A549 (cell line): Measurements from ENCODE around the gene SWI5.

Experiments
- CBX8 ChIP-seq: fragments of 200-600 bp; sonication (generic); IDR thresholded peaks from 2 replicates; pipeline ENCODE4 v1.6.1; 2016
- EP300 ChIP-seq, 2 experiments: fragments of >200 bp; sonication (Bioruptor Twin); formaldehyde crosslinking; IDR thresholded peaks; 2 replicates in 1 of 2; 3 replicates in 1 of 2; pipeline ENCODE4 v1.6.1; 2016 to 2017
- FOSL2 ChIP-seq, 2 experiments: fragments of 450-650 bp in 1 of 2; fragments of >200 bp in 1 of 2; sonication (Bioruptor Twin) in 1 of 2; formaldehyde crosslinking; IDR thresholded peaks; 2 replicates each; pipeline versions ENCODE4 v1.5.0 to v1.6.1; 2016 to 2020; ENCODE audit warnings: mild to moderate bottlenecking in 1 of 2, moderate library complexity in 1 of 2
- MAFK ChIP-seq: fragments of 450-650 bp; IDR thresholded peaks from 2 replicates; pipeline ENCODE4 v1.6.1; 2014; ENCODE audit not compliant: partially characterized antibody
- NPAS2 ChIP-seq: fragments of 250-450 bp; sonication (Bioruptor Pico); IDR thresholded peaks from 2 replicates; pipeline ENCODE4 v1.8.0; 2022; ENCODE audit warnings: mild to moderate bottlenecking, moderate library complexity, borderline replicate concordance
- POLR2A ChIP-seq: IDR thresholded peaks from 2 replicates; pipeline ENCODE4 v1.6.1; 2012; ENCODE audit warnings: mild to moderate bottlenecking, low read length
- RAD21 ChIP-seq, 2 experiments: fragments of >200 bp in 1 of 2; sonication (Bioruptor Twin) in 1 of 2; formaldehyde crosslinking in 1 of 2; IDR thresholded peaks in 1 of 2; conservative IDR thresholded peaks in 1 of 2; 2 replicates in 1 of 2; 3 replicates in 1 of 2; pipeline ENCODE4 v1.6.1; 2012 to 2018; ENCODE audit warnings: inconsistent platforms in 1 of 2
- RARB ChIP-seq: fragments of 250-450 bp; sonication (Bioruptor Pico); IDR thresholded peaks from 2 replicates; pipeline ENCODE4 v1.8.0; 2021; ENCODE audit warnings: mild to moderate bottlenecking, moderate library complexity
- SMC3 ChIP-seq: fragments of >200 bp; sonication (Bioruptor Twin); formaldehyde crosslinking; IDR thresholded peaks from 3 replicates; pipeline ENCODE4 v1.6.1; 2018; ENCODE audit warnings: inconsistent platforms
- TF ChIP-seq, protein P1 (sequence below): fragments of >200 bp; sonication (Bioruptor Twin); formaldehyde crosslinking; IDR thresholded peaks from 3 replicates; pipeline ENCODE4 v1.5.1; 2016
- TF ChIP-seq, protein P2 (sequence below): fragments of 450-650 bp; IDR thresholded peaks from 2 replicates; pipeline ENCODE4 v1.6.1; 2014; ENCODE audit warnings: antibody characterized with exemption
- TF ChIP-seq, protein P3 (sequence below): fragments of 200-600 bp; sonication (generic); IDR thresholded peaks from 2 replicates; pipeline ENCODE4 v1.6.1; 2016; ENCODE audit warnings: antibody characterized with exemption, mild to moderate bottlenecking, moderate library complexity
- TF ChIP-seq, protein P4 (sequence below): fragments of 150-350 bp; IDR thresholded peaks from 2 replicates; pipeline ENCODE4 v1.6.1; 2014; ENCODE audit warnings: low read depth, mild to moderate bottlenecking, low read length

DNA sequence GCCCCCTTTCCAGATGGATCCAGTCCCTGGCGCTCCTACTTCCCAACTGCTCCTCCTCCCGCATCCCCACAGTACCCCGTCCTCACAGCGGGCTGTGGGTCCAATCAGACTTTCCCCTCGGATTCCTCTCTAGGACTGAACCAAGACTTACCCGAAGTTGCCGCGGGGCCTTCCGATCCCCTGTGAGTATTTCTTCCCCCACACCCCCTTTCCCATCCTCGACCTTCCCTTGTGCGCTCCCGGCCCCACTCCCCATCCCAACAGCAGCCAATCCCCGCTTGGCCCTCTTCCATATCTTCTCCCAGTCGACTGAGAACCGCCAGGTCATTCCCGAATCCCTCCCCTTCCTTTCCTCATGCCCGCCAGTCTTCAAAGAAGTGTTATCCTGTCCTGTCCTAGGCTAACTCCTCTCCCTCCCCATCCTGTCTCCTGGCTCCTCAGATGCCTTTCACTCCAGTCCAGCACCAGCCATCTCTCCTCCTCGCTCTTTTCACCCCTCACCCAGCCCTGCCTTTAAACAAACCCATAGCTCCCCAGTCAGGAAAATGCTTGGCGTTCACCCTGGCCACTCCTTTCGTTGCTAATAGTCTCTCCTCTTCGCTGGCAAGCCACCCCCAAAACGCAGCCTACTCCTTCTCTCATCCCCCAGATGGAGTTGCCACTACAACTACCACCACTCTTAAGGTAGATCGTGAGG is 646 bp downstream of the SWI5 start:
- TF ChIP-seq FOSL2 (IDR thresholded peaks at IDR 0.05) (no peak), FOSL2 (CRISPR knock-in tag; IDR thresholded peaks at IDR 0.05) (no peak), MAFK (no peak), POLR2A (no peak), RAD21 (conservative IDR thresholded peaks at IDR 0.05 in 1 of 2, IDR thresholded peaks at IDR 0.05 in 1 of 2) (no peak), RARB (CRISPR knock-in tag) (no peak), NPAS2 (CRISPR knock-in tag) (no peak), EP300 (IDR thresholded peaks at IDR 0.05) (no peak), CBX8 (no peak), SMC3 (no peak)
- TF ChIP-seq, protein P1, sequence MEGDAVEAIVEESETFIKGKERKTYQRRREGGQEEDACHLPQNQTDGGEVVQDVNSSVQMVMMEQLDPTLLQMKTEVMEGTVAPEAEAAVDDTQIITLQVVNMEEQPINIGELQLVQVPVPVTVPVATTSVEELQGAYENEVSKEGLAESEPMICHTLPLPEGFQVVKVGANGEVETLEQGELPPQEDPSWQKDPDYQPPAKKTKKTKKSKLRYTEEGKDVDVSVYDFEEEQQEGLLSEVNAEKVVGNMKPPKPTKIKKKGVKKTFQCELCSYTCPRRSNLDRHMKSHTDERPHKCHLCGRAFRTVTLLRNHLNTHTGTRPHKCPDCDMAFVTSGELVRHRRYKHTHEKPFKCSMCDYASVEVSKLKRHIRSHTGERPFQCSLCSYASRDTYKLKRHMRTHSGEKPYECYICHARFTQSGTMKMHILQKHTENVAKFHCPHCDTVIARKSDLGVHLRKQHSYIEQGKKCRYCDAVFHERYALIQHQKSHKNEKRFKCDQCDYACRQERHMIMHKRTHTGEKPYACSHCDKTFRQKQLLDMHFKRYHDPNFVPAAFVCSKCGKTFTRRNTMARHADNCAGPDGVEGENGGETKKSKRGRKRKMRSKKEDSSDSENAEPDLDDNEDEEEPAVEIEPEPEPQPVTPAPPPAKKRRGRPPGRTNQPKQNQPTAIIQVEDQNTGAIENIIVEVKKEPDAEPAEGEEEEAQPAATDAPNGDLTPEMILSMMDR, result no peak
- TF ChIP-seq, protein P2, sequence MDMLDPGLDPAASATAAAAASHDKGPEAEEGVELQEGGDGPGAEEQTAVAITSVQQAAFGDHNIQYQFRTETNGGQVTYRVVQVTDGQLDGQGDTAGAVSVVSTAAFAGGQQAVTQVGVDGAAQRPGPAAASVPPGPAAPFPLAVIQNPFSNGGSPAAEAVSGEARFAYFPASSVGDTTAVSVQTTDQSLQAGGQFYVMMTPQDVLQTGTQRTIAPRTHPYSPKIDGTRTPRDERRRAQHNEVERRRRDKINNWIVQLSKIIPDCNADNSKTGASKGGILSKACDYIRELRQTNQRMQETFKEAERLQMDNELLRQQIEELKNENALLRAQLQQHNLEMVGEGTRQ, result no peak
- TF ChIP-seq, protein P3, sequence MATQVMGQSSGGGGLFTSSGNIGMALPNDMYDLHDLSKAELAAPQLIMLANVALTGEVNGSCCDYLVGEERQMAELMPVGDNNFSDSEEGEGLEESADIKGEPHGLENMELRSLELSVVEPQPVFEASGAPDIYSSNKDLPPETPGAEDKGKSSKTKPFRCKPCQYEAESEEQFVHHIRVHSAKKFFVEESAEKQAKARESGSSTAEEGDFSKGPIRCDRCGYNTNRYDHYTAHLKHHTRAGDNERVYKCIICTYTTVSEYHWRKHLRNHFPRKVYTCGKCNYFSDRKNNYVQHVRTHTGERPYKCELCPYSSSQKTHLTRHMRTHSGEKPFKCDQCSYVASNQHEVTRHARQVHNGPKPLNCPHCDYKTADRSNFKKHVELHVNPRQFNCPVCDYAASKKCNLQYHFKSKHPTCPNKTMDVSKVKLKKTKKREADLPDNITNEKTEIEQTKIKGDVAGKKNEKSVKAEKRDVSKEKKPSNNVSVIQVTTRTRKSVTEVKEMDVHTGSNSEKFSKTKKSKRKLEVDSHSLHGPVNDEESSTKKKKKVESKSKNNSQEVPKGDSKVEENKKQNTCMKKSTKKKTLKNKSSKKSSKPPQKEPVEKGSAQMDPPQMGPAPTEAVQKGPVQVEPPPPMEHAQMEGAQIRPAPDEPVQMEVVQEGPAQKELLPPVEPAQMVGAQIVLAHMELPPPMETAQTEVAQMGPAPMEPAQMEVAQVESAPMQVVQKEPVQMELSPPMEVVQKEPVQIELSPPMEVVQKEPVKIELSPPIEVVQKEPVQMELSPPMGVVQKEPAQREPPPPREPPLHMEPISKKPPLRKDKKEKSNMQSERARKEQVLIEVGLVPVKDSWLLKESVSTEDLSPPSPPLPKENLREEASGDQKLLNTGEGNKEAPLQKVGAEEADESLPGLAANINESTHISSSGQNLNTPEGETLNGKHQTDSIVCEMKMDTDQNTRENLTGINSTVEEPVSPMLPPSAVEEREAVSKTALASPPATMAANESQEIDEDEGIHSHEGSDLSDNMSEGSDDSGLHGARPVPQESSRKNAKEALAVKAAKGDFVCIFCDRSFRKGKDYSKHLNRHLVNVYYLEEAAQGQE, result no peak
- TF ChIP-seq, protein P4, sequence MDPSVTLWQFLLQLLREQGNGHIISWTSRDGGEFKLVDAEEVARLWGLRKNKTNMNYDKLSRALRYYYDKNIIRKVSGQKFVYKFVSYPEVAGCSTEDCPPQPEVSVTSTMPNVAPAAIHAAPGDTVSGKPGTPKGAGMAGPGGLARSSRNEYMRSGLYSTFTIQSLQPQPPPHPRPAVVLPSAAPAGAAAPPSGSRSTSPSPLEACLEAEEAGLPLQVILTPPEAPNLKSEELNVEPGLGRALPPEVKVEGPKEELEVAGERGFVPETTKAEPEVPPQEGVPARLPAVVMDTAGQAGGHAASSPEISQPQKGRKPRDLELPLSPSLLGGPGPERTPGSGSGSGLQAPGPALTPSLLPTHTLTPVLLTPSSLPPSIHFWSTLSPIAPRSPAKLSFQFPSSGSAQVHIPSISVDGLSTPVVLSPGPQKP, result no peak
